ENCODE results near the gene PSMA6.
A peak's percentile ranks its signal among the peaks of the same experiment; 100 is the strongest.
"Not testable (repeated sequence)": the region's sequence is repeated elsewhere in the genome, so short reads cannot be mapped to it uniquely, and the experiment has no call there.

PSMA6 gene

DNA sequence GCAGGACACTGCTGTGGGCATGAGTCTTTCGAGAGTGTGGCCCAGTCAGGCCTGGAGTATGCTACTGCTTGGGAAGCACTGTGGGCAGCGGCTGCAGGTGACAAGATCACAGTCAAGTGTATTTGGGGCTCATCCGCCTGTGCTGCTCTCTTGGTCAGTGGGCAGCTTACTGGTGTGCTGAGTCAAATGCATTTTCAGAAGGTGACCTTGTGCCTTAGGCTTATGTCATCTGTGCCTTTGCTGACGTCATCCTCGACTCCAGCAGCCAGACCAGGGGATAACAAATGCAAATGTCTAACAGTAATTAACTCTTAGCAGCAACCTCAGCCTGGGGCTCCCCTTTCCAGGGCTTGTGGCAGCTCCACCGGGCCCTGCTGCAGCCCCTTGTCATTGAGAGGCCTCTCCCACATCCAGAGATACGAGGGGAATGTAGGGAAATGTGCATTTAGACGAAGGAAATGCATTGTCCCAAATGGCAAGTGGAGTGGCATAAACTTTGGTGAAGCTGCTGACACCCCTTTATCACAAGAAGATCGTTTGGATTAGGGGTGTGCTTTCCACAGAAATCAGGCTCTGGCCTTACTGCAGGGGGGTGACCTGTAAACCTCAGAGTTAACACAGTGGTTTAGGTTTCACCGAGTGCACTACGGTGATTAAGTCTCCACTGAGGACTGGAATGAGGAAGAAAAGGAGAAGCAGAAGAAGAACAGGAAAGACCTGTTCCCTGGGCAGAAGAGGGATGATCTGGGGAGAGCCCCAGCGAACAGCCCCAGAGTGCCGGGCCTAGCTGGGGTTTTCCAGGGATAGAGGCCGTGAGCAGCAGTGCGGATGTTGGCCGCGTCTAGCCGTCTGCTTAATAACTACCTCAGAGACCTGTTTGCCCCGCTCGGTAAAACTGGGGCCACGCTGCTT, 39.7 kb downstream of the PSMA6 start:
- DNase-seq, result peak; percentile 39

DNA sequence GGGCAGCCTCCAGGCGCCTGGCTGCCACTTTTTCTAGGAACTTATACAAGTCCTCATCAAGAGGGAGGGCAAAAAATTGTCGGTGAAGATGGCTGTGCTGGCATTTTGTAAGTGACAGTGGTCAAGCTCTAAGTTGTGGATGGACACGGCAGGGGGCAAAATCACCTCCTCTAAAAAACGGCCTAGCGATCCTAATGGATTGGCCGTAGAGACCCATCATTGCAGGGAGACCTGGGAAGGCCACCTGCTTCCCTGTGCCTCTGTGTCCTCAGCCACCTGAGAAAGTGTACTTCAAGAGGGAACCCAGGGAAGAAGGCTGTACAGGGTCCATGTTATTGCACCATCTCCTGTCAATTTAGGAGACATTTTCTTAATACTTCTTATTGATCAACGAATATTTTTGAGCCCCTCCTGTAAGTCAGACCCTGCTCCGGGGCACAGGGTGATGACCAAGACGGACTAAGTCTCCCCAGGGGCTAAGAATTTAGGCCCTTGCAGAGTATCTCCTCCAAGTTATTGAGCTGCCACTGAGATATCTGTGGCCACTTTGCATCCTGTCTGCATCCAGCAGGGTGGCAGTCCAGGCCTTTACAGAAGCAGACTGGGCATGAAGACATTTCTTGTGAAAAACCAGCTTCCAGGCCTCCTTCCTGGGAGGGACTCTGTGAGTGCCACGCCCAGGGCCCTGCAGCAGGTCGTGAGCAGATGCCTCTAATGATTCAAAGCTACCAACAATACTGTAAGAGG, 40.5 kb downstream of the PSMA6 start:
- DNase-seq, result peak; percentile 88

GRCh38 chr14:35333264-35333730, 41.1 kb downstream of the PSMA6 start:
- no peak for DNase-seq

DNA sequence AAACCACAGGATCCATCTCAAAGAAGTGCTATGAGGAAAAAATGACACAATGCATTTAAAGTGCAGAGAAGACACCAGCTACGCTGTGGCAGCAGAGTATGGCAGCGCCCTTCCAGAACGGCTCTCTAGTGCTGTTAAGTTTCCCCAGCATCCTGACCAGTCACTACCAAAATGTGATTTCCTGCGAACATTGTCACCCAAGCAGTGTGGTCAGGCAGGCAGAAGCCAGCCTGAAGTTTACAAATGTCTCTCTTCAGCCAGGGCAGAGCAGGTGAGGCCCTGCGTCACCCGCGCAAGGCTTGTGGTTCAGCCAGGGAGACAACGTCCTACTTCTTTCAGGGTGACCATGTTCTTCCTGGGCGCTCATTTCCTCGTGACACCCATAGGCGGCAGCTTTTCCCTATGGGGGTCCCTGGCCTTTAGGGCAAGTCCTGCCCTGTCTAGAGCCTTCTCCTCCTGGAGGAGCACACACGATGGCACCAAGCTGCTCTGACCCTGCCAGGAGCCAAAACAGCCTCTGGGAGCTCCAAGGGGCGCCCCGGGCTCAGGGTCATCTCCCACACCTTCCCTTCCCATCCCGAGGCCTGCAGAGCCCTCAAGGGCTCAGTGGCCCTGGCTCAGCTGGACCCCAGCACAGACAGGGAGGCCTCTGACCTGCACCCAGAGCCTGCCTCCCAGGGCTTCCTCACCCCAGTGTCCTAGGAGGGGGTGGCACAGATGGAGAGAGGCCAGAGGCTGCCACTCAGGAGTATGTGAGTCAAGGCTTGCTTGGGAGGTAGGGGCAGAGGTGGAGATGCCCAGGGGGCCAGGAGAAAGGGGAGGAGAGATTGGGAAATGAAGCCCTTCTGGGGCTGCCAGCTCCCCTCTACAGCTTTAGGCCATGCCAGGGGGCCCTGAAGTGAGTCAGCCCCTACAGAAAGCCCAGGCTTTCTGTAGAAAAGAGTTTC, 41.9 kb downstream of the PSMA6 start:
- no peak for DNase-seq

DNA sequence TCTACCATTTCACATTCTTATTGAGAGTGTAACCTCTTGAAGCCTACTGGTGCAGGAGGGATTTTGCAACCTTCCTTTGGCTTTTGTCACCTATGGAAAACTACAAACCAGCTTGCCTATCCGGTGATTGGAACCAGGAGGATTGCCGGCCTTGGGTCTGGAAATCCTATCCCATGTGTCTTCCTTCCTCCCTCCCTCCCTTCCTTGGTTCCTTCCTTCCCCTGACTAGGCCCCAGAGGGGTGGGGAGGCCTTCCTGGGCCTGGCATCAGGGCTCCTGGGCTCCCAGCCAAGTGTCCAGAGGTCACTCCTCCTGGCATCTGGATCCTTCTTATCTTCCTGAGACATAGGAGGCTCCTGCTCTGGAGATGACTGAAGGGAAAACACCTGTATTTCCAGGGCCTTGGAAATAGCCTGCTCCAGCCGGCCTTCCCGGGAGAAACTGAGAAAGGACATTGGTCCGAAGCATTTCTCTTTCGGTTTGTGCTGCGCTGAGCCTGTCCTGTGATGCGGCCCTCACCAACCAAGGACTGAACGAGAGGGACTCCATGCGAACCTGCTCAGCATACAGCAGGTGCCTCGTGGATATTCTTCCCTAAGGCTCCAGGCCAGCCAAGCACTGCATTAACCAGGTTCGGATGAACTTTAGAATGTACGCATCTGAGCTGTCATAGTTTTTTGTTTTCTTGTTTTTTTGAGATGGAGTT, 43.4 kb downstream of the PSMA6 start:
- DNase-seq, result no peak

GRCh38 chr14:35336171-35336493, 44.0 kb downstream of the PSMA6 start:
- DNase-seq, result not testable (repeated sequence)

GRCh38 chr14:35336494-35337268, 44.5 kb downstream of the PSMA6 start:
- no peak for DNase-seq

- no peak for DNase-seq
Measured at GRCh38 chr14:35337269-35338255, 45.4 kb downstream of the PSMA6 start.

DNA sequence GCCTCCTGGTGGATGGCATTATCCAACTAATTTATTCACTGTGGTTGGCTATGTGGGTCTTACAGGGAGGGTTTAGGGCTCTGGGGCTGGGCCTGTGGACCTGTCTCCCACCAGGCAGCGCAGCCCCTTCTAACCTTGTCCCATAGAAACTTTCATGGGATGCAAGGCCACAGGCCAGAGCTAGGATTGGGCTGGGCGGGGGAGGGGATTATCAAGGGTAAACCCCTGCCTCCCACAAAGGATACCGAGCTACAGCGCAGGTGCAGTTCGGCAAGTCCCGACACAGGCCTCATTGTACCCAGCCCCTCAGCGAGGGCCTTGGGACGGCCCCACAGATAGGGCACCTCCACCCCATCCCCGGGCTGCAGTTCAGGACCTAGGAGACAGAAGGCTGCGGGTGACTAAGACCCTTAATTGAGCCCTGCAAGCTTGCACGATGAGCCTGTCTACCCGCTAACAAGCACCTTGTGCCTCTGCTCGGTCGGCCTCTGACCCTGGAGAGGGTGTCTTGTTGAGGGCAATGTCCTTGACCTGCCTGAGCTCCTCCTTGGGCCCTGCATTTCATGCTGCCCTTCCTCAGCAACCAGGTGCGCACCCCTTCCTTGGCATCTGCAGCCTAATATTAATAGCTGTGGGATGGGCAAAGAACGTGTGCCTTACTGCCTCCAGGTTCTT, 46.7 kb downstream of the PSMA6 start:
- no peak for DNase-seq

- peak; percentile 85 for DNase-seq
Measured at GRCh38 chr14:35339761-35340406, 47.7 kb downstream of the PSMA6 start.

DNA sequence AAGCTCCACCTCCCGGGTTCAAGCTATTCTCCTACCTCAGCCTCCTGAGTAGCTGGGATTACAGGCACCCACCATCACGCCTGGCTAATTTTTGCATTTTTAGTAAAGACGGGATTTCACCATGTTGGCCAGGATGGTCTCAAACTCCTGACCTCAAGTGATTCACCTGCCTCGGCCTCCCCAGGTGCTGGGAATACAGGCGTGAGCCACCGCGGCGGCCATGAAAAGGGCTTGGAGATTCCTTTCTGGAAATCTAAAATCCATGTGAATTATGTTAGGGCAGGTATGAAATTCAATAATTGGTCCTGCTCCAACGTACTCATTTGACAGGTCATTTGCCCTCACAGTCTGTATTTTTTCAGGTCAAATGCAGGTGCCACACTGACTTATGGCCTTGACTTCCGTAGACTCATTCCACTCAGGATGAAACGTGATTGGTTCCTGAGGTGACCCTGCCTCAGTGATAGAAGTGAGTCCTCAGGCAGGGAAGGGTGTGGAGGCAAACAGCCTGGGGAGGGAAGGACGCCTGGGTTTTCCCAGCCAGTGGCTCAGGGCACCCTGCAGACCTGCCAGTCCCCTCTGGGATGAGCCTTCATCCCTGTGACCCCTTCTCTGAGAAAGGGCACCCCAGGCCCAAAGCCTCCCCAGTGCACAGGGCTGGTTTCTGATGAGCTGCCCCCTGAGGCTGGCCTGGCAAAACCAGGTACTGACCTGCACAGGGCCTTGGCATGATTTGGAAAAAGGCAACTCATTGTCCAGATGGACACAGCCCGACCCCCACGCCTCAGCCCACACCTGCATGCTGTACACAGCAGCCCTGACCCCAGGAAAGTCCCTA, 48.7 kb downstream of the PSMA6 start:
- no peak for DNase-seq

GRCh38 chr14:35341454-35341750, 49.2 kb downstream of the PSMA6 start:
- no peak for DNase-seq

GRCh38 chr14:35341751-35342488, 49.7 kb downstream of the PSMA6 start:
- peak; percentile 98 for DNase-seq

DNA sequence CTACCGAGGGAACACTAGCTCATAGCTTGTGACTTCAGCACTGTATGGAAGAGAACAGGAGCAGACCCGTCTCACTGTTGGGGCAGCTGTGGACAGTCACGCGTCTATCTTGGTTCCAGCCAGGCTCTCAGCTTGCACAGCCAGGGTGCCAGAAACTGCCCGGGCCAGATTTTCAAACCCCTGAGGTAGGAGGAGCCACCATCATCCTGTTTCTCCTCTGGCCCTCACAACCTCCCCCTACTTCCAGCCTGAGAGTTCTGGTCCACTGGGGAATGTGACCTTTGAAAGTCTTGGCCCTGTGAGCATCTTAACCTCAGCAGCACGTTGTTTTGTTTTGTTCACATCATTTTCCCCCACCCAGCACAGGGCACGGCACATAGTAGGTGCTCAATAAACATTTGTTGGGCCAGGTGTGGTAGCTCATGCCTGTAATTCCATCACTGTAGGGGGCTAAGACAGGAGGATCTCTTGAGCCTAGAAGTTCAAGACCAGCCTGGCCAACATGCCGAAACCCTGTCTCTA, 50.4 kb downstream of the PSMA6 start:
- DNase-seq, result no peak

DNA sequence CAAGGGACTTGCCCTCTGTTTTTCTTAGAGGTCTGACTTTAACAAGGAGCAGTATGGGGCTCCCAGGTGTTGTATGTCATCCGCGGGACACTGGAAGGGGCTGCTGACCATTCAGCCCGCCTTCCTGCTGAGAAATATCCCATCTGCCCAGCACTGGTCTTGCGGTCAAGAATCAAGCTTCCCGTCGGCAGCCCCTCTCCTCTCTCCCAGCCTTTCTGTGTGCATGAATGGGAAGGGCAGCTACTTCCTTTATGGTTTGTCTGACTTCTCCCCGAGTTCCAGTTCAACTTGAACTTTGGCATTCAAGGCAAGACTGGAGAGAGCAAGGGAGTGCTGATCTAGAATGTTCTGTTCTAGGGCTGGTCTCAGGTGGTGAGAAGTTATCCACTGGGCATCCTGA, 51.5 kb downstream of the PSMA6 start:
- DNase-seq, result no peak

DNA sequence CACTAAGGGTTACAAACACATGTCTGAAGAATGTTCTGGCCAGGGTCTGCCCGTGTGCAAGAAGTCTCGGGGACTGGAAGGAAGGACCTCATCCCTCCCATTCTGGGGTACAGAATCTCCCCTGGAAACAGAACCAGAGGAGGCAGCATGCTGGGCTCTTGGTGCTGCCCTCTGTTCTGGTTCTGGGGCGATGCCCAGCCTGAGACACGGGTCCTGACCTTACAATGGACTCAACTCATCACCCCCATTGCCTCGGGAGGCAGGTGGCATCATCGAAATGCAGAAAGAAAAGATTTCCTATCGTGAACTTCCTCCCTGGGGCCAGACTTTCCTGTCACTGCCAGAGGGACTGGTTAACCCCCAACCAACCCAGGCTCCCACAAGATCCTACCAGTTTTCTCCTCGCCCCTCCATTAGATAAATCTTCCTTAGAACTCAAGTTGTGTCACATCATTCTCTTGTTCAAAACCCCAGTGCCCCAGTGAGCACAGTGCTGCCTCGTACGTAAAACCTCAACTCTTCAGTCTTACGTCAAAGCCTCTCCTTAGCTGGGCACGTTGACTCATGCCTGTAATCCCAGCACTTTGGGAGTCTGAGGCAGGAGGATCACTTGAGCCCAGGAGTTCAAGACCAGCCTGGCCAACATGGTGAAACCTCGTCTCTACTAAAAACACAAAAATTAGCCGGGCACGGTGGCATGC, 52.1 kb downstream of the PSMA6 start:
- DNase-seq, result no peak

Data from hematopoietic multipotent progenitor cell treated with erythropoietin and hydrocortisone succinate and interleukin-3 and kit ligand, for 4 days (in vitro differentiated cells).